ENCODE data around the gene PLP1.

GRCh38 chrX:103782640-103783039, 6.0 kb downstream of the PLP1 start:
- TF ChIP-seq POLR2AphosphoS5 (IDR thresholded peaks at IDR 0.05; ENCODE audit: borderline replicate concordance, low read depth, low read length) (no peak), EZH2 (IDR thresholded peaks at IDR 0.05) (no peak)

Data from SK-N-MC (cell line).